Ectodermal cell (in vitro differentiated cells): ENCODE data around the gene ZC3HAV1.
"Not testable (repeated sequence)": the region's sequence is repeated elsewhere in the genome, so short reads cannot be mapped to it uniquely, and the experiment has no call there.

Experiments used
- H3K27ac ChIP-seq: 2 replicates; pipeline ENCODE4 v1.7.0; 2013; ENCODE audit warnings: mild to moderate bottlenecking, low read depth, low read length; ENCODE audit not compliant: insufficient read depth, poor library complexity, severe bottlenecking
- H3K27me3 ChIP-seq: 2 replicates; pipeline ENCODE4 v1.7.0; 2013; ENCODE audit warnings: mild to moderate bottlenecking, low read length; ENCODE audit not compliant: insufficient read depth, control insufficient read depth, poor library complexity, severe bottlenecking
- H3K36me3 ChIP-seq: one replicate; pipeline ENCODE4 v1.7.0; 2013; ENCODE audit warnings: low read length; ENCODE audit not compliant: control insufficient read depth, insufficient read depth
- H3K4me1 ChIP-seq: one replicate; pipeline ENCODE4 v1.7.0; 2013; ENCODE audit warnings: low read length; ENCODE audit not compliant: control insufficient read depth, insufficient read depth
- H3K4me3 ChIP-seq: 2 replicates; pipeline ENCODE4 v1.7.0; 2013; ENCODE audit warnings: low read depth, low read length, control low read depth; ENCODE audit not compliant: insufficient read depth
- H3K9me3 ChIP-seq: 2 replicates; pipeline ENCODE4 v1.7.0; 2013; ENCODE audit warnings: mild to moderate bottlenecking, low read length, moderate library complexity; ENCODE audit not compliant: control insufficient read depth
- WGBS, 2 experiments: methylation state at CpG; one replicate each; pipeline ENCODE4 v1.1.7; 2013; ENCODE audit warnings: missing lambda C conversion rate in 2 of 2; 5-methylcytosine and 5-hydroxymethylcytosine counted together

Gene ZC3HAV1

GRCh38 chr7:139029353-139029752 lies 80.2 kb downstream of the ZC3HAV1 start:
- Histone ChIP-seq H3K36me3 (peaks cover 7% of the 10 kb centered on the region), H3K4me3 (no peak overlapping the region), H3K27me3 (no peaks in the 10 kb centered on the region), H3K4me1 (no peaks in the 10 kb centered on the region), H3K27ac (no peak overlapping the region), H3K9me3 (no peaks in the 10 kb centered on the region)
- 91 to 92% methylated on average over 3 of the region's 3 CpGs for WGBS, 2 experiments

- WGBS, 2 experiments, result 96 to 98% methylated on average over 5 to 6 of the region's 6 CpGs
- H3K36me3 ChIP-seq, result peaks cover 3% of the 10 kb centered on the region
- H3K27ac ChIP-seq, result no peak overlapping the region
- no peaks in the 10 kb centered on the region for H3K27me3 ChIP-seq
- H3K9me3 ChIP-seq, result no peaks in the 10 kb centered on the region
- no peak overlapping the region for H3K4me3 ChIP-seq
- no peaks in the 10 kb centered on the region for H3K4me1 ChIP-seq
Observed at GRCh38 chr7:139026551-139026950, 83.0 kb downstream of the ZC3HAV1 start.

- 90 to 92% methylated on average over 5 of the region's 5 CpGs for WGBS, 2 experiments
- H3K36me3 ChIP-seq, H3K4me3 ChIP-seq, H3K27ac ChIP-seq, H3K27me3 ChIP-seq, H3K4me1 ChIP-seq, H3K9me3 ChIP-seq: not testable (repeated sequence)
Observed at GRCh38 chr7:139025861-139026260, 83.7 kb downstream of the ZC3HAV1 start.

GRCh38 chr7:139023076-139023475 lies 86.4 kb downstream of the ZC3HAV1 start:
- Histone ChIP-seq H3K4me3 (no peak overlapping the region), H3K9me3 (no peaks in the 10 kb centered on the region), H3K36me3 (no peaks in the 10 kb centered on the region), H3K4me1 (peaks cover 5% of the 10 kb centered on the region), H3K27ac (no peak overlapping the region), H3K27me3 (no peaks in the 10 kb centered on the region)
- 91 to 93% methylated on average over 5 of the region's 5 CpGs for WGBS, 2 experiments

- Histone ChIP-seq H3K9me3 (no peaks in the 10 kb centered on the region), H3K27ac (no peak overlapping the region), H3K36me3 (no peaks in the 10 kb centered on the region), H3K4me1 (peaks cover 5% of the 10 kb centered on the region), H3K4me3 (no peak overlapping the region), H3K27me3 (no peaks in the 10 kb centered on the region)
- 77 to 84% methylated on average over 4 of the region's 4 CpGs for WGBS, 2 experiments
Observed at GRCh38 chr7:139022286-139022685, 87.2 kb downstream of the ZC3HAV1 start.

- Histone ChIP-seq H3K27me3 (no peaks in the 10 kb centered on the region), H3K4me1 (peaks cover 5% of the 10 kb centered on the region), H3K4me3 (no peak overlapping the region), H3K9me3 (no peaks in the 10 kb centered on the region), H3K27ac (peak overlapping the region; percentile 26), H3K36me3 (no peaks in the 10 kb centered on the region)
- WGBS, 2 experiments, result 87 to 90% methylated on average over 3 of the region's 3 CpGs
Observed at GRCh38 chr7:139018910-139019309, 90.6 kb downstream of the ZC3HAV1 start.

- H3K27ac ChIP-seq, result no peak overlapping the region
- no peaks in the 10 kb centered on the region for H3K9me3 ChIP-seq
- no peak overlapping the region for H3K4me3 ChIP-seq
- no peaks in the 10 kb centered on the region for H3K27me3 ChIP-seq
- WGBS, 2 experiments, result 74 to 77% methylated on average over 7 of the region's 7 CpGs
- peaks cover 5% of the 10 kb centered on the region for H3K4me1 ChIP-seq
- no peaks in the 10 kb centered on the region for H3K36me3 ChIP-seq
Observed at GRCh38 chr7:139016931-139017511, 92.5 kb downstream of the ZC3HAV1 start.

- Histone ChIP-seq H3K4me1 (no peaks in the 10 kb centered on the region), H3K4me3 (no peak overlapping the region), H3K9me3 (no peaks in the 10 kb centered on the region), H3K36me3 (no peaks in the 10 kb centered on the region), H3K27me3 (no peaks in the 10 kb centered on the region), H3K27ac (no peak overlapping the region)
- 92 to 93% methylated on average over 3 of the region's 3 CpGs for WGBS, 2 experiments
Observed at GRCh38 chr7:139011373-139011772, 98.1 kb downstream of the ZC3HAV1 start.

GRCh38 chr7:139004321-139005090 lies 105.0 kb downstream of the ZC3HAV1 start:
- no peaks in the 10 kb centered on the region for H3K36me3 ChIP-seq
- H3K4me3 ChIP-seq, result no peak overlapping the region
- H3K27me3 ChIP-seq, result no peaks in the 10 kb centered on the region

GRCh38 chr7:138999414-138999813 lies 110.1 kb downstream of the ZC3HAV1 start:
- Histone ChIP-seq H3K36me3 (no peaks in the 10 kb centered on the region), H3K4me3 (no peak overlapping the region), H3K9me3 (peaks cover 3% of the 10 kb centered on the region), H3K27me3 (no peaks in the 10 kb centered on the region), H3K4me1 (no peaks in the 10 kb centered on the region), H3K27ac (no peak overlapping the region)
- WGBS, 2 experiments, result 98 to 100% methylated on average over 3 of the region's 3 CpGs

More at GRCh38 chr7:139004321-139005090, 105.0 kb downstream of the ZC3HAV1 start:
- Histone ChIP-seq H3K9me3 (peaks cover 3% of the 10 kb centered on the region), H3K27ac (no peak overlapping the region), H3K4me1 (no peaks in the 10 kb centered on the region)
